Activated B cell treated with CpG ODN at 0.5 μM for 24 hours (primary cell): Measurements from ENCODE around the gene CHN1. TPM values are rescaled to one million over a fixed set of nuclear protein-coding genes. Genes with fewer than 3 reads are reported as not detected.

Experiments used
- ATAC-seq: fragments of 200-7000 bp; cut with Tn5 transposase; one replicate; pipeline ENCODE4 v1.10.0; 2021; ENCODE audit warnings: low read depth, mild to moderate bottlenecking, moderate library complexity
- CTCF ChIA-PET: fragments of 350-600 bp; sonication (Branson Sonifier 250); formaldehyde crosslinking; loops from one replicate; lab custom pipeline; 2021; ENCODE audit warnings: antibody characterized with exemption; lab: Charles Lee
- POLR2A ChIA-PET: fragments of 350-600 bp; sonication (Branson Sonifier 250); formaldehyde crosslinking; loops from one replicate; lab custom pipeline; 2021; ENCODE audit warnings: antibody characterized with exemption; lab: Charles Lee
- DNase-seq: peaks from one replicate; pipeline ENCODE4 v3.0.0; 2022
- H3K27ac Mint-ChIP-seq: one replicate; pipeline ENCODE4 v1.8.0; 2020; ENCODE audit warnings: mixed read lengths
- H3K27me3 Mint-ChIP-seq: one replicate; pipeline ENCODE4 v1.8.0; 2021; ENCODE audit warnings: mixed read lengths
- H3K36me3 Mint-ChIP-seq: one replicate; pipeline ENCODE4 v1.8.0; 2021; ENCODE audit warnings: low read depth, mixed read lengths
- H3K4me1 Mint-ChIP-seq: one replicate; pipeline ENCODE4 v1.8.0; 2021; ENCODE audit warnings: mixed read lengths
- H3K4me3 Mint-ChIP-seq: one replicate; pipeline ENCODE4 v1.8.0; 2020; ENCODE audit warnings: mild to moderate bottlenecking, mixed read lengths
- H3K9me3 Mint-ChIP-seq: one replicate; pipeline ENCODE4 v1.8.0; 2020; ENCODE audit warnings: mixed read lengths
- CTCF ChIP-seq: fragments of 200-600 bp; IDR thresholded peaks from one replicate; pipeline ENCODE4 v1.8.0; 2022; ENCODE audit warnings: antibody characterized with exemption, mild to moderate bottlenecking
- intact Hi-C: fragments of 100-400 bp; cut with micrococcal nuclease; formaldehyde crosslinking; loops from one replicate; pipeline ENCODE4 v1.15.1; 2024
- total RNA-seq: library from RNA; stranded (reverse); gene quantifications from 2 replicates; pipeline ENCODE4 v1.2.3, GENCODE V29; 2022

Gene CHN1
- total RNA-seq, 1 donor from 2014 or later: 0.80 TPM

- peaks cover 6% of the 10 kb centered on the region for H3K27me3 Mint-ChIP-seq
- peaks cover 7% of the 10 kb centered on the region for H3K4me1 Mint-ChIP-seq
- intact Hi-C loops: no loop called here
- H3K27ac Mint-ChIP-seq: no peak overlapping the region
- ChIA-PET CTCF (interaction anchor here (0.7 kb wide), 1 partner anchor 79 kb away, joined by 3 read pairs; no protein-coding TSS in a partner anchor), POLR2A (no interaction called here)
- H3K36me3 Mint-ChIP-seq: no peaks in the 10 kb centered on the region
- no peak for TF ChIP-seq CTCF
- ATAC-seq (no peak), DNase-seq (no peak)
- no peaks in the 10 kb centered on the region for H3K9me3 Mint-ChIP-seq
- H3K4me3 Mint-ChIP-seq: no peak overlapping the region
These were observed 225.7 kb downstream of the CHN1 start for GRCh38 chr2:174779361-174779928.

- no peak overlapping the region for H3K4me3 Mint-ChIP-seq
- H3K27me3 Mint-ChIP-seq: peaks cover 6% of the 10 kb centered on the region
- H3K9me3 Mint-ChIP-seq: no peaks in the 10 kb centered on the region
- H3K36me3 Mint-ChIP-seq: no peaks in the 10 kb centered on the region
- DNase-seq: no peak
- no peak for TF ChIP-seq CTCF
- ChIA-PET POLR2A (no interaction called here), CTCF (no interaction called here)
- intact Hi-C loops: no loop called here
- ATAC-seq: no peak
- peaks cover 7% of the 10 kb centered on the region for H3K4me1 Mint-ChIP-seq
- no peak overlapping the region for H3K27ac Mint-ChIP-seq
These were observed 226.8 kb downstream of the CHN1 start for GRCh38 chr2:174778085-174778981.

GRCh38 chr2:174777347-174778084 is 227.7 kb downstream of the CHN1 start:
- POLR2A ChIA-PET: no interaction called here
- Mint-ChIP-seq H3K27me3 (peaks cover 6% of the 10 kb centered on the region), H3K9me3 (no peaks in the 10 kb centered on the region), H3K36me3 (no peaks in the 10 kb centered on the region), H3K4me1 (peaks cover 7% of the 10 kb centered on the region), H3K27ac (no peak overlapping the region), H3K4me3 (no peak overlapping the region)
- ATAC-seq: no peak
- CTCF ChIA-PET: no interaction called here
- DNase-seq: no peak
- intact Hi-C loops: no loop called here
- no peak for TF ChIP-seq CTCF

- POLR2A ChIA-PET: no interaction called here
- no peak for TF ChIP-seq CTCF
- Mint-ChIP-seq H3K27me3 (peaks cover 6% of the 10 kb centered on the region), H3K4me1 (peaks cover 7% of the 10 kb centered on the region), H3K9me3 (no peaks in the 10 kb centered on the region), H3K36me3 (no peaks in the 10 kb centered on the region), H3K4me3 (no peak overlapping the region), H3K27ac (no peak overlapping the region)
- CTCF ChIA-PET: no interaction called here
- intact Hi-C loops: no loop called here
- DNase-seq: no peak
- ATAC-seq: no peak
These were observed 228.5 kb downstream of the CHN1 start for GRCh38 chr2:174776675-174777074.

- ATAC-seq: no peak
- H3K36me3 Mint-ChIP-seq: no peaks in the 10 kb centered on the region
- POLR2A ChIA-PET: no interaction called here
- intact Hi-C loops: no loop called here
- H3K9me3 Mint-ChIP-seq: no peaks in the 10 kb centered on the region
- no peak for TF ChIP-seq CTCF
- CTCF ChIA-PET: no interaction called here
- H3K4me3 Mint-ChIP-seq: no peak overlapping the region
- H3K27ac Mint-ChIP-seq: no peak overlapping the region
- peaks cover 7% of the 10 kb centered on the region for H3K4me1 Mint-ChIP-seq
- no peak for DNase-seq
- H3K27me3 Mint-ChIP-seq: peaks cover 2% of the 10 kb centered on the region
These were observed 229.0 kb downstream of the CHN1 start for GRCh38 chr2:174776223-174776622.
